Measurements from ENCODE around the gene SLC5A7.

DNA sequence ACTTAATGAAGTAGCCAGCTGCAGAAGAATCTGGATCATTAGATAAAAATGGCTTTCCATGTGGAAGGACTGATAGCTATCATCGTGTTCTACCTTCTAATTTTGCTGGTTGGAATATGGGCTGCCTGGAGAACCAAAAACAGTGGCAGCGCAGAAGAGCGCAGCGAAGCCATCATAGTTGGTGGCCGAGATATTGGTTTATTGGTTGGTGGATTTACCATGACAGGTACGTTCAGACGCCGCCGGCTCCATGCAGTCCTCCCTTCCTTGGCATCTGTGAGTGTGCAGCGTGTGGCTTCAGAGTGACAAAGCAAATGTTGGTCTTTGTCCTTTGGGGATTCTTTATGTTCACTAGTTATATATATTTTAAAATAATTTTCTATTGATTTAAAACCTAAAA lies 1.8 kb downstream of the SLC5A7 start:
- TF ChIP-seq, protein P1, sequence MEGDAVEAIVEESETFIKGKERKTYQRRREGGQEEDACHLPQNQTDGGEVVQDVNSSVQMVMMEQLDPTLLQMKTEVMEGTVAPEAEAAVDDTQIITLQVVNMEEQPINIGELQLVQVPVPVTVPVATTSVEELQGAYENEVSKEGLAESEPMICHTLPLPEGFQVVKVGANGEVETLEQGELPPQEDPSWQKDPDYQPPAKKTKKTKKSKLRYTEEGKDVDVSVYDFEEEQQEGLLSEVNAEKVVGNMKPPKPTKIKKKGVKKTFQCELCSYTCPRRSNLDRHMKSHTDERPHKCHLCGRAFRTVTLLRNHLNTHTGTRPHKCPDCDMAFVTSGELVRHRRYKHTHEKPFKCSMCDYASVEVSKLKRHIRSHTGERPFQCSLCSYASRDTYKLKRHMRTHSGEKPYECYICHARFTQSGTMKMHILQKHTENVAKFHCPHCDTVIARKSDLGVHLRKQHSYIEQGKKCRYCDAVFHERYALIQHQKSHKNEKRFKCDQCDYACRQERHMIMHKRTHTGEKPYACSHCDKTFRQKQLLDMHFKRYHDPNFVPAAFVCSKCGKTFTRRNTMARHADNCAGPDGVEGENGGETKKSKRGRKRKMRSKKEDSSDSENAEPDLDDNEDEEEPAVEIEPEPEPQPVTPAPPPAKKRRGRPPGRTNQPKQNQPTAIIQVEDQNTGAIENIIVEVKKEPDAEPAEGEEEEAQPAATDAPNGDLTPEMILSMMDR (IDR thresholded peaks at IDR 0.05), result no peak
- no peak for TF ChIP-seq POLR2A (IDR thresholded peaks at IDR 0.05)

Data from testis (tissue), 2 donors.